ENCODE measurements around the gene PIGQ.

DNA sequence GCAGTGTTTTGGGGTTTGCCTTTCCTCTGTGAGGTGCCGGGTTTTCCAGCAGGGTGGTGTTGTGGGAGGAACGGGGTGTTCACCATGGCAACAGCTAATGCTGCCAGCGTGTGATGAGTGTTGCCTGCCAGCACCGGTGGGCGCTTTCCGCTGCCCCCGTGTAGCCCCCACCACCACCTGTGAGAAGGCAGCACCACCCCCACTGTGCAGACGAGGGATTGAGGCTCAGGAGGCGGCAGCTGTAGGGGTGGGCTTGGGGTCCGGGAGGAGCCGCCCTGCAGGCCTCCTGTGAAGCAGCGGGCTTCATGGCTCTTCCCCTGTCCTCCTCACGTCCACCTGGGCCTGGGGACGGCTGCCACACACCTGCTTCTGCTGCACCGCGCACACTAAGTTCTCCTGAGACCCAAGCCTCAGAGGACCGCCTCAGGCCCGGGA is 25.3 kb downstream of the PIGQ start:
- TF ChIP-seq CTCF (IDR thresholded peaks at IDR 0.05) (no peak), POLR2A (IDR thresholded peaks at IDR 0.05) (no peak), EP300 (IDR thresholded peaks at IDR 0.05) (no peak), POLR2AphosphoS5 (IDR thresholded peaks at IDR 0.05) (no peak)
